Neuronal stem cell (in vitro differentiated cells): Measurements from ENCODE around the gene CEBPZ.
"Not testable (repeated sequence)": the region's sequence is repeated elsewhere in the genome, so short reads cannot be mapped to it uniquely, and the experiment has no call there.

Source experiments
- DNase-seq: peaks from one replicate; pipeline ENCODE4 v3.0.0-alpha.2; 2013; ENCODE audit warnings: low spot score
- H2AFZ ChIP-seq: one replicate; pipeline ENCODE4 v1.6.1; 2013; ENCODE audit warnings: mild to moderate bottlenecking, low read length, inconsistent platforms
- H2AK5ac ChIP-seq: 2 replicates; pipeline ENCODE4 v1.6.1; 2013; ENCODE audit warnings: low read depth, mild to moderate bottlenecking, inconsistent platforms, low read length, moderate library complexity, mixed read lengths
- H2BK120ac ChIP-seq: 2 replicates; pipeline ENCODE4 v1.6.1; 2013; ENCODE audit warnings: low read depth, mild to moderate bottlenecking, inconsistent platforms, low read length, moderate library complexity, mixed read lengths
- H2BK12ac ChIP-seq: one replicate; pipeline ENCODE4 v1.6.1; 2013; ENCODE audit warnings: low read length, inconsistent platforms
- H2BK15ac ChIP-seq: 2 replicates; pipeline ENCODE4 v1.6.1; 2013; ENCODE audit warnings: mild to moderate bottlenecking, low read length, inconsistent platforms, mixed read lengths
- H2BK5ac ChIP-seq: one replicate; pipeline ENCODE4 v1.6.1; 2013; ENCODE audit warnings: inconsistent platforms, mild to moderate bottlenecking, low read length, moderate library complexity
- H3K14ac ChIP-seq: one replicate; pipeline ENCODE4 v1.6.1; 2013; ENCODE audit warnings: low read length, inconsistent platforms
- H3K18ac ChIP-seq: 2 replicates; pipeline ENCODE4 v1.6.1; 2013; ENCODE audit warnings: low read length, inconsistent platforms
- H3K23ac ChIP-seq: 2 replicates; pipeline ENCODE4 v1.6.1; 2013; ENCODE audit warnings: low read depth, mild to moderate bottlenecking, mixed read lengths, low read length, inconsistent platforms; ENCODE audit not compliant: poor library complexity
- H3K27ac ChIP-seq: replicated peaks from 3 replicates; pipeline ENCODE4 v1.5.1; 2013; ENCODE audit warnings: low read length, inconsistent platforms
- H3K27me3 ChIP-seq, 3 experiments: 2 replicates each; pipeline ENCODE4 v1.6.1; 2013; ENCODE audit warnings: low read length in 3 of 3, mild to moderate bottlenecking in 2 of 3, inconsistent platforms in 1 of 3, low read depth in 1 of 3, mixed read lengths in 1 of 3, moderate library complexity in 1 of 3; ENCODE audit not compliant: control insufficient read depth in 3 of 3, insufficient read depth in 3 of 3
- H3K36me3 ChIP-seq, 2 donors: replicated peaks in 1 of 2; 2 replicates each; pipeline ENCODE4 v1.6.1; 2013; ENCODE audit warnings: low read length in 2 of 2; ENCODE audit not compliant: control insufficient read depth in 2 of 2, insufficient read depth in 2 of 2
- H3K4ac ChIP-seq: 2 replicates; pipeline ENCODE4 v1.6.1; 2013; ENCODE audit warnings: inconsistent platforms, mild to moderate bottlenecking, low read length, moderate library complexity
- H3K4me1 ChIP-seq, 2 donors: 1 replicate in 1 of 2; 2 replicates in 1 of 2; pipeline ENCODE4 v1.6.1; 2013; ENCODE audit warnings: low read length in 2 of 2, low read depth in 1 of 2; ENCODE audit not compliant: control insufficient read depth in 2 of 2, insufficient read depth in 1 of 2
- H3K4me2 ChIP-seq: one replicate; pipeline ENCODE4 v1.6.1; 2013; ENCODE audit warnings: mild to moderate bottlenecking, low read length, inconsistent platforms; ENCODE audit not compliant: insufficient read depth, poor library complexity, severe bottlenecking
- H3K4me3 ChIP-seq, 2 donors: 2 replicates each; pipeline ENCODE4 v1.5.1; 2013; ENCODE audit warnings: low read length in 2 of 2, mild to moderate bottlenecking in 2 of 2, inconsistent platforms in 1 of 2, moderate library complexity in 1 of 2
- H3K79me1 ChIP-seq: one replicate; pipeline ENCODE4 v1.6.1; 2013; ENCODE audit warnings: low read depth, mild to moderate bottlenecking, inconsistent platforms, low read length, moderate library complexity
- H3K9ac ChIP-seq: one replicate; pipeline ENCODE4 v1.6.1; 2013; ENCODE audit warnings: mild to moderate bottlenecking, low read depth, low read length, inconsistent platforms; ENCODE audit not compliant: poor library complexity
- H3K9me3 ChIP-seq, 2 donors: replicated peaks in 1 of 2; 2 replicates each; pipeline versions ENCODE3 to v1.6.1; 2013; ENCODE audit warnings: low read length in 2 of 2, mild to moderate bottlenecking in 2 of 2, inconsistent platforms in 1 of 2, low read depth in 1 of 2, mixed read lengths in 1 of 2, moderate library complexity in 1 of 2; ENCODE audit not compliant: control insufficient read depth in 2 of 2, insufficient read depth in 1 of 2
- H4K8ac ChIP-seq: one replicate; pipeline ENCODE4 v1.6.1; 2013; ENCODE audit warnings: low read depth, mild to moderate bottlenecking, inconsistent platforms, low read length, moderate library complexity
- H4K91ac ChIP-seq: one replicate; pipeline ENCODE4 v1.6.1; 2013; ENCODE audit warnings: low read length, low read depth, mild to moderate bottlenecking, inconsistent platforms; ENCODE audit not compliant: poor library complexity
- WGBS, 2 donors: extraction: QIAGEN DNeasy Blood & Tissue Kit; methylation state at CpG; one replicate each; pipeline ENCODE4 v1.1.7; 2013; ENCODE audit warnings: missing lambda C conversion rate in 2 of 2, mixed read lengths in 1 of 2; ENCODE audit not compliant: insufficient read length in 2 of 2, insufficient replicate concordance in 1 of 2; ENCODE audit errors: extremely low coverage in 2 of 2; 5-methylcytosine and 5-hydroxymethylcytosine counted together

Gene CEBPZ

GRCh38 chr2:37228788-37229187 is 2.6 kb downstream of the CEBPZ start:
- H3K4ac ChIP-seq = no peak overlapping the region
- H3K4me3 ChIP-seq = no peak overlapping the region
- no peak overlapping the region for H2BK15ac ChIP-seq
- no peak overlapping the region for H3K18ac ChIP-seq
- H3K4me2 ChIP-seq = no peak overlapping the region
- H3K79me1 ChIP-seq = peaks cover 12% of the 10 kb centered on the region
- no peak overlapping the region for H3K14ac ChIP-seq
- H3K27me3 ChIP-seq = no peaks in the 10 kb centered on the region
- no peak overlapping the region for H3K27ac ChIP-seq
- no peak overlapping the region for H2AFZ ChIP-seq
- H3K4me1 ChIP-seq = peaks cover 4 to 11% of the 10 kb centered on the region in 2 donors
- H3K9ac ChIP-seq = no peak overlapping the region
- no CpG with 5 or more reads among the region's 3 CpGs for WGBS, 2 donors
- H2BK12ac ChIP-seq = no peak overlapping the region
- no peak overlapping the region for H2BK120ac ChIP-seq
- no peak for DNase-seq
- H2BK5ac ChIP-seq = no peak overlapping the region
- H4K8ac ChIP-seq = no peak overlapping the region
- peaks cover 9 to 50% of the 10 kb centered on the region in 2 donors for H3K36me3 ChIP-seq
- no peak overlapping the region for H4K91ac ChIP-seq
- H3K9me3 ChIP-seq = no peaks in the 10 kb centered on the region
- H3K23ac ChIP-seq = no peak overlapping the region
- H2AK5ac ChIP-seq = no peak overlapping the region

GRCh38 chr2:37226863-37227262 is 4.5 kb downstream of the CEBPZ start:
- Histone ChIP-seq H3K18ac (no peak overlapping the region), H3K27ac (no peak overlapping the region), H3K36me3 (peaks cover 9 to 68% of the 10 kb centered on the region in 2 donors), H3K4me2 (no peak overlapping the region), H2BK120ac (no peak overlapping the region), H2BK15ac (no peak overlapping the region), H2BK12ac (no peak overlapping the region), H4K91ac (no peak overlapping the region), H3K14ac (no peak overlapping the region), H4K8ac (no peak overlapping the region), H3K4ac (no peak overlapping the region), H3K4me3 (no peak overlapping the region), H3K79me1 (peaks cover 2% of the 10 kb centered on the region), H2AK5ac (no peak overlapping the region), H3K9me3 (no peaks in the 10 kb centered on the region), H3K23ac (no peak overlapping the region), H3K4me1 (peaks cover 0 to 6% of the 10 kb centered on the region in 2 donors), H3K27me3 (no peaks in the 10 kb centered on the region), H2BK5ac (no peak overlapping the region), H2AFZ (no peak overlapping the region), H3K9ac (no peak overlapping the region)
- no peak for DNase-seq
- no CpG with 5 or more reads among the region's 4 CpGs for WGBS, 2 donors

DNA sequence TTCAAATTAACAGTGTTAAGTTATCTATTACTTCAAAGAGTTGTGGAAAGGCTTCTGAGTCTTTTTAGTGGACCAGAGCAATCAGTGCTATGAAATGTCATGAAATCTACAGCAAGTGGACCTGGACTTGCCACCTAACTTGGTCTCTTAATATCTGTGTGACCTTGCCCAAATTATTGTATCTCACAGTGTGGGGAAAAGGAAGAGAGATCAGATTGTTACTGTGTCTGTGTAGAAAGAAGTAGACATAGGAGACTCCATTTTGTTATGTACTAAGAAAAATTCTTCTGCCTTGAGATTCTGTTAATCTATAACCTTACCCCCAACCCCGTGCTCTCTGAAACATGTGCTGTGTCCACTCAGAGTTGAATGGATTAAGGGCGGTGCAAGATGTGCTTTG is 6.3 kb downstream of the CEBPZ start:
- H2BK15ac ChIP-seq, H3K14ac ChIP-seq, H3K27me3 ChIP-seq, H2AK5ac ChIP-seq, H3K4me2 ChIP-seq, H4K91ac ChIP-seq, H2BK5ac ChIP-seq, H3K9ac ChIP-seq, H3K23ac ChIP-seq, H2BK120ac ChIP-seq, H3K79me1 ChIP-seq, DNase-seq, H3K18ac ChIP-seq, H3K27ac ChIP-seq, H3K4me3 ChIP-seq, H3K4ac ChIP-seq, H3K4me1 ChIP-seq, H3K9me3 ChIP-seq, H2AFZ ChIP-seq, H4K8ac ChIP-seq, H2BK12ac ChIP-seq: not testable (repeated sequence)
- WGBS, 2 donors = no CpG with 5 or more reads among the region's 2 CpGs
- peaks cover 16 to 85% of the 10 kb centered on the region in 2 donors for H3K36me3 ChIP-seq

- no peak overlapping the region for H2AK5ac ChIP-seq
These were observed 7.3 kb downstream of the CEBPZ start for GRCh38 chr2:37224063-37224462.

More at GRCh38 chr2:37224063-37224462, 7.3 kb downstream of the CEBPZ start:
- no peak overlapping the region for H3K27ac ChIP-seq
- no peak overlapping the region for H3K9ac ChIP-seq
- peaks cover 16 to 90% of the 10 kb centered on the region in 2 donors for H3K36me3 ChIP-seq
- peaks cover 0 to 4% of the 10 kb centered on the region in 2 donors for H3K4me1 ChIP-seq
- no peak overlapping the region for H2BK12ac ChIP-seq
- no peak overlapping the region for H3K4ac ChIP-seq
- no CpG with 5 or more reads among the region's 1 CpG for WGBS, 2 donors
- H3K23ac ChIP-seq = no peak overlapping the region
- no peak overlapping the region for H4K91ac ChIP-seq
- no peak overlapping the region for H3K4me3 ChIP-seq
- H2BK5ac ChIP-seq = no peak overlapping the region
- H2BK120ac ChIP-seq = no peak overlapping the region
- no peak overlapping the region for H2AFZ ChIP-seq
- H3K4me2 ChIP-seq = no peak overlapping the region
- H4K8ac ChIP-seq = no peak overlapping the region
- no peak overlapping the region for H3K18ac ChIP-seq
- H3K9me3 ChIP-seq = no peaks in the 10 kb centered on the region
- DNase-seq = no peak
- no peaks in the 10 kb centered on the region for H3K27me3 ChIP-seq
- H3K79me1 ChIP-seq = no peaks in the 10 kb centered on the region
- no peak overlapping the region for H2BK15ac ChIP-seq
- H3K14ac ChIP-seq = no peak overlapping the region
